PC-9 (cell line): ENCODE results near the gene ZBED4. TPM values are rescaled to one million over a fixed set of nuclear protein-coding genes. Genes with fewer than 3 reads are reported as not detected.

Experiments
- BruUV-seq: library from RNA; stranded (reverse); fragments of 400-500 nt; replicated peaks from 2 replicates; lab custom pipeline; 2021; lab: Mats Ljungman, UMichigan
- CTCF ChIA-PET: fragments of 300-600 bp; sonication (Branson Sonifier 250); formaldehyde crosslinking; loops from one replicate; lab custom pipeline; 2022; ENCODE audit warnings: antibody characterized with exemption; lab: Charles Lee
- POLR2A ChIA-PET: fragments of 300-600 bp; sonication (Branson Sonifier 250); formaldehyde crosslinking; loops from one replicate; lab custom pipeline; 2022; ENCODE audit warnings: antibody characterized with exemption; ENCODE audit not compliant: unreplicated experiment; lab: Charles Lee
- DNase-seq, 2 experiments: peaks; one replicate each; pipeline versions ENCODE4 v3.0.0 to v3.0.0-alpha.2; 2015 to 2022; ENCODE audit warnings: mixed read lengths in 1 of 2
- H2AFZ ChIP-seq: fragments of 200-600 bp; sonication (generic); 2 replicates; pipeline ENCODE4 v1.8.1; 2017; ENCODE audit warnings: antibody characterized with exemption
- H3F3A ChIP-seq: fragments of 200-600 bp; sonication (generic); 2 replicates; pipeline ENCODE4 v1.8.1; 2017; ENCODE audit warnings: antibody characterized with exemption, mild to moderate bottlenecking, low read depth; ENCODE audit not compliant: insufficient read depth
- H3K27ac ChIP-seq: fragments of 200-600 bp; sonication (generic); 2 replicates; pipeline ENCODE4 v1.6.1; 2016; ENCODE audit warnings: mixed run types
- H3K27me3 ChIP-seq: fragments of 200-600 bp; sonication (generic); 2 replicates; pipeline ENCODE4 v1.6.1; 2016; ENCODE audit warnings: low read depth, mixed run types; ENCODE audit not compliant: insufficient read depth
- H3K36me3 ChIP-seq: fragments of 200-600 bp; sonication (generic); 2 replicates; pipeline ENCODE4 v1.6.1; 2016; ENCODE audit warnings: low read depth, mixed run types
- H3K4me1 ChIP-seq: fragments of 200-600 bp; sonication (generic); replicated peaks from 2 replicates; pipeline ENCODE4 v1.6.1; 2016; ENCODE audit warnings: mixed run types; ENCODE audit not compliant: insufficient read depth
- H3K4me2 ChIP-seq: fragments of 200-600 bp; sonication (generic); 2 replicates; pipeline ENCODE4 v1.6.1; 2017; ENCODE audit warnings: mixed run types
- H3K4me3 ChIP-seq: fragments of 200-600 bp; sonication (generic); 2 replicates; pipeline ENCODE4 v1.6.1; 2016; ENCODE audit warnings: mixed run types
- H3K79me2 ChIP-seq: fragments of 200-600 bp; sonication (generic); 2 replicates; pipeline ENCODE4 v1.6.1; 2017; ENCODE audit warnings: low read depth, mixed run types
- H3K9me2 ChIP-seq: fragments of 200-600 bp; sonication (generic); 2 replicates; pipeline ENCODE4 v1.8.1; 2017; ENCODE audit warnings: mild to moderate bottlenecking; ENCODE audit not compliant: insufficient read depth
- H3K9me3 ChIP-seq: fragments of 200-600 bp; sonication (generic); 2 replicates; pipeline ENCODE4 v1.8.1; 2016; ENCODE audit warnings: low read depth; ENCODE audit not compliant: insufficient read depth
- H4K20me1 ChIP-seq: fragments of 200-600 bp; sonication (generic); 2 replicates; pipeline ENCODE4 v1.8.1; 2017; ENCODE audit not compliant: insufficient read depth
- EZH2 ChIP-seq: fragments of 200-600 bp; sonication (generic); IDR thresholded peaks from 2 replicates; pipeline ENCODE4 v1.8.0; 2017; ENCODE audit warnings: antibody characterized with exemption, low read depth
- intact Hi-C: fragments of 100-400 bp; cut with micrococcal nuclease; formaldehyde crosslinking; loops from one replicate; pipeline ENCODE4 v1.10.0; 2022; ENCODE audit not compliant: unreplicated experiment
- total RNA-seq: library from RNA; stranded (reverse); gene quantifications from 2 replicates; pipeline ENCODE4 v1.2.3, GENCODE V29; 2021
- TF ChIP-seq, protein P1 (sequence below): fragments of 200-600 bp; sonication (generic); conservative IDR thresholded peaks from 2 replicates; pipeline ENCODE4 v1.6.1; 2017; ENCODE audit warnings: mixed run types, antibody characterized with exemption, mild to moderate bottlenecking, moderate library complexity

ZBED4 gene
- total RNA-seq, 1 experiment from 2014 or later: 21.4 TPM

GRCh38 chr22:49933236-49934159 is 79.9 kb downstream of the ZBED4 start:
- no peaks in the 10 kb centered on the region for H3K9me2 ChIP-seq
- H2AFZ ChIP-seq: no peak overlapping the region
- no peaks in the 10 kb centered on the region; the same call in 1 of the 2 replicates for H3K27me3 ChIP-seq
- POLR2A ChIA-PET: interaction anchor here (0.5 to 1.0 kb wide), 4 partner anchors 17 to 69 kb away, joined by 3 to 4 read pairs (median 4); partner anchors contain the start of gene PIM3
- intact Hi-C loops: no loop called here
- BruUV-seq: TSS peak; percentile 62
- H3K4me3 ChIP-seq: no peak overlapping the region
- no peak overlapping the region for H3K27ac ChIP-seq
- H3K9me3 ChIP-seq: no peaks in the 10 kb centered on the region
- H3K4me1 ChIP-seq: peaks cover 29% of the 10 kb centered on the region
- DNase-seq: no peak
- peaks cover 37% of the 10 kb centered on the region for H3F3A ChIP-seq
- no peaks in the 10 kb centered on the region for H3K79me2 ChIP-seq
- peak overlapping the region; percentile 58; the same call in 1 of the 2 replicates for H3K4me2 ChIP-seq
- TF ChIP-seq EZH2: no peak
- no peaks in the 10 kb centered on the region for H3K36me3 ChIP-seq
- H4K20me1 ChIP-seq: no peaks in the 10 kb centered on the region
- CTCF ChIA-PET: no interaction called here

DNA sequence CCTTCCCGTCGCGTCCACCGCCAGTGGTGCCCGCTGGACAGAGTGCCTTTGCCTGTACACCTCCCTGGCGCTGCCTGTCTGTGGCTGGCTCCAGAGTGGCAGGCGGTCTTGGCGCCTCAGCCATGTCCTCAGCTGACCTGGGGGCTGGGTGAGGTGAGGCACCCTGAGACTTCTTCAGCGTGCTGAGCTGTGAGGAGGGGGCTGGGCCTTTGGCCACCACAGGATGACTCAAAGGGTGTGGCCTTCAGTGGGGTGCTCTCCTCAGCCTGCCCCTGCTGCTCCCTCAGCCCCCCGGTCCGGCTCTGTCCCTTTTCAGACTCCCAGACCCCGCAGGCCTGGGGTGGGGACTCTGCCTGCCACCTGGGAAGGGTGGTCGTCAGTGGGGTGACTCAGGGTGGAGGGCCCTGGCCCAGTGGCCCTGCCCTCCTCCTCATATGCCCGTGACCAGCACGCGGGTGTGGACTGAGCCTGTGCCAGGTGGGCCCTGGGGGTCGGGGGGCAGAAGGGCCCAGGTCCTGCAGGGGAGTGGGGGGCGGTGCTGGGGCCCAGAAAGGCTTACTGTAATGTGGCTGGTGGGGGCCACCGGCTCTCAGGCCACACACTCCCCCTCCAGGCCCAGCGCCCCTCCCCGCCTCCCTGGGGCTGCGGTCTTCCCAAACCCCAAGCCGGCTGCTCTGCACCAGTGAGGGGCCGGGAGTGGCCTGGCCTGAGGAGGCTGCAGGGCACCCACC is 80.7 kb downstream of the ZBED4 start:
- H3K4me3 ChIP-seq: no peak overlapping the region; the same call in 1 of the 2 replicates

DNA sequence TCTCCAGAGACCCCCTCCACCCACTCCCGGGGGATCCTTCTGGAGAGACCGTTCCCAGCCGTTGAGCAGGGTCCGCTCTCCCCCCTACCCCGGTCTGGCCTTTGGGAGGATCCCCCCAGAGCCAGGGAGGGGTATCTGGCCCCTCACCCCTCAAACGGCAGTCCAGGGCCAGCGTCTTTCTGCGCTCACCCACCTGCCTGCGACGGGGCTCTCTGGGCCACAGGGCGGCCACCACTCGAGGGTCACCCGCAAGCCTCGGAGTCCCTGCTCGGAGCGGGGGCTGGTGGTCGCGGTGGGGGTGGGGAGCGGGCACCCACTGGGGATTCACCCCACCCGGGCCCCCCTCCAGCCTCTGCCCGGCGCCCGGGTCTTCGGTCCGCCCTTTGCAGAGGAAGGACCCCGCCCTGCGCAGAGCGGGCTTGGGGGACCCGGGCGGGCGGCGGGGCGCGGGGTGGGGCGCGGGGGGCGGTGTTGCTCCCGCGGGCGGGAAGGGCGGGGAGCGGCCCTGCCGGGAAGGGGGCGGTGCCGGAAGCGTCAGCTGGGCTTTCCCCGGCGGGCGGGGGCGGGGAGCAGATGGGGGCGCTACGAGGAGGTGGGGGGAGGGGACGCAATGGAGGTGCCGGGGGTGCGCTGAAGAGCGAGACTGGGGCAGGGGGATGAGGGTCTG is 81.4 kb downstream of the ZBED4 start:
- H4K20me1 ChIP-seq: no peaks in the 10 kb centered on the region
- POLR2A ChIA-PET: interaction anchor here (1.5 kb wide), 1 partner anchor 17 kb away, joined by 4 read pairs; no protein-coding TSS in a partner anchor
- BruUV-seq: no TSS peak
- CTCF ChIA-PET: no interaction called here
- H3K36me3 ChIP-seq: no peaks in the 10 kb centered on the region
- no peaks in the 10 kb centered on the region for H3K9me3 ChIP-seq
- H3K4me3 ChIP-seq: peak overlapping the region; percentile 30; the same call in 1 of the 2 replicates
- intact Hi-C loops: no loop called here
- no peak overlapping the region for H3K27ac ChIP-seq
- TF ChIP-seq, protein P1, sequence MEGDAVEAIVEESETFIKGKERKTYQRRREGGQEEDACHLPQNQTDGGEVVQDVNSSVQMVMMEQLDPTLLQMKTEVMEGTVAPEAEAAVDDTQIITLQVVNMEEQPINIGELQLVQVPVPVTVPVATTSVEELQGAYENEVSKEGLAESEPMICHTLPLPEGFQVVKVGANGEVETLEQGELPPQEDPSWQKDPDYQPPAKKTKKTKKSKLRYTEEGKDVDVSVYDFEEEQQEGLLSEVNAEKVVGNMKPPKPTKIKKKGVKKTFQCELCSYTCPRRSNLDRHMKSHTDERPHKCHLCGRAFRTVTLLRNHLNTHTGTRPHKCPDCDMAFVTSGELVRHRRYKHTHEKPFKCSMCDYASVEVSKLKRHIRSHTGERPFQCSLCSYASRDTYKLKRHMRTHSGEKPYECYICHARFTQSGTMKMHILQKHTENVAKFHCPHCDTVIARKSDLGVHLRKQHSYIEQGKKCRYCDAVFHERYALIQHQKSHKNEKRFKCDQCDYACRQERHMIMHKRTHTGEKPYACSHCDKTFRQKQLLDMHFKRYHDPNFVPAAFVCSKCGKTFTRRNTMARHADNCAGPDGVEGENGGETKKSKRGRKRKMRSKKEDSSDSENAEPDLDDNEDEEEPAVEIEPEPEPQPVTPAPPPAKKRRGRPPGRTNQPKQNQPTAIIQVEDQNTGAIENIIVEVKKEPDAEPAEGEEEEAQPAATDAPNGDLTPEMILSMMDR: no peak
- TF ChIP-seq EZH2: no peak
- H3F3A ChIP-seq: peaks cover 37% of the 10 kb centered on the region
- no peak overlapping the region for H2AFZ ChIP-seq
- no peaks in the 10 kb centered on the region for H3K79me2 ChIP-seq
- DNase-seq: peak in 1 of 2 experiments; percentile 84
- H3K4me2 ChIP-seq: peak overlapping the region; percentile 58
- peaks cover 29% of the 10 kb centered on the region for H3K4me1 ChIP-seq
- H3K27me3 ChIP-seq: no peaks in the 10 kb centered on the region
- H3K9me2 ChIP-seq: no peaks in the 10 kb centered on the region

More for the DNA sequence above, 80.7 kb downstream of the ZBED4 start:
- POLR2A ChIA-PET: interaction anchor here (0.5 to 1.0 kb wide), 5 partner anchors 15 to 70 kb away, joined by 3 to 4 read pairs (median 3); partner anchors contain the start of gene PIM3
- intact Hi-C loops: no loop called here
- no peaks in the 10 kb centered on the region; the same call in 1 of the 2 replicates for H3K27me3 ChIP-seq
- H3K36me3 ChIP-seq: no peaks in the 10 kb centered on the region
- H3K79me2 ChIP-seq: no peaks in the 10 kb centered on the region
- H4K20me1 ChIP-seq: no peaks in the 10 kb centered on the region
- no peaks in the 10 kb centered on the region for H3K9me2 ChIP-seq
- H3K27ac ChIP-seq: no peak overlapping the region
- peak overlapping the region; percentile 58 for H3K4me2 ChIP-seq
- DNase-seq: peak; percentile 77 to 88
- TF ChIP-seq, protein P1: no peak
- no peak for TF ChIP-seq EZH2
- H3F3A ChIP-seq: peaks cover 37% of the 10 kb centered on the region
- H3K9me3 ChIP-seq: no peaks in the 10 kb centered on the region
- CTCF ChIA-PET: no interaction called here
- no peak overlapping the region for H2AFZ ChIP-seq
- peaks cover 29% of the 10 kb centered on the region for H3K4me1 ChIP-seq
- BruUV-seq: TSS peak; percentile 68
